H9 (cell line): ENCODE results near the gene ARHGAP26. TPM values are rescaled to one million over a fixed set of nuclear protein-coding genes. Genes with fewer than 3 reads are reported as not detected.

ENCODE experiments used
- DNase-seq: peaks from one replicate; pipeline ENCODE4 v3.0.0-alpha.2; 2017
- H2AFZ ChIP-seq: one replicate; pipeline ENCODE4 v1.6.1; 2013; ENCODE audit warnings: mild to moderate bottlenecking, low read length, control low read depth, moderate library complexity
- H2AK5ac ChIP-seq: 2 replicates; pipeline ENCODE4 v1.6.1; 2013; ENCODE audit warnings: low read length, control low read depth, mixed read lengths; ENCODE audit not compliant: insufficient read length
- H2BK120ac ChIP-seq: one replicate; pipeline ENCODE4 v1.6.1; 2013; ENCODE audit warnings: low read depth, mild to moderate bottlenecking, low read length, control low read depth, inconsistent platforms; ENCODE audit not compliant: poor library complexity, severe bottlenecking
- H2BK12ac ChIP-seq: 2 replicates; pipeline ENCODE4 v1.6.1; 2013; ENCODE audit warnings: low read length, control low read depth, mixed read lengths, low read depth; ENCODE audit not compliant: insufficient read length
- H2BK15ac ChIP-seq: 2 replicates; pipeline ENCODE4 v1.6.1; 2013; ENCODE audit warnings: low read depth, low read length, control low read depth
- H2BK20ac ChIP-seq: one replicate; pipeline ENCODE4 v1.6.1; 2013; ENCODE audit warnings: low read depth, mild to moderate bottlenecking, low read length, control low read depth, inconsistent platforms; ENCODE audit not compliant: poor library complexity, severe bottlenecking
- H2BK5ac ChIP-seq: 2 replicates; pipeline ENCODE4 v1.6.1; 2013; ENCODE audit warnings: low read length, control low read depth, mixed read lengths; ENCODE audit not compliant: insufficient read length
- H3K14ac ChIP-seq: 2 replicates; pipeline ENCODE4 v1.6.1; 2013; ENCODE audit warnings: low read length, control low read depth; ENCODE audit not compliant: insufficient read depth
- H3K18ac ChIP-seq: 2 replicates; pipeline ENCODE4 v1.6.1; 2013; ENCODE audit warnings: low read depth, mild to moderate bottlenecking, mixed read lengths, low read length, control low read depth; ENCODE audit not compliant: insufficient read length
- H3K23ac ChIP-seq: 2 replicates; pipeline ENCODE4 v1.6.1; 2013; ENCODE audit warnings: low read length, control low read depth, mixed read lengths, low read depth; ENCODE audit not compliant: insufficient read length
- H3K23me2 ChIP-seq: 2 replicates; pipeline ENCODE4 v1.6.1; 2013; ENCODE audit warnings: low read depth, mild to moderate bottlenecking, mixed read lengths, low read length, control low read depth; ENCODE audit not compliant: insufficient read length, poor library complexity, severe bottlenecking
- H3K27ac ChIP-seq: 2 replicates; pipeline ENCODE4 v1.5.1; 2013; ENCODE audit warnings: low read length, control low read depth, mixed read lengths, low read depth; ENCODE audit not compliant: insufficient read length
- H3K27me3 ChIP-seq: 2 replicates; pipeline ENCODE4 v1.6.1; 2013; ENCODE audit warnings: low read length, control low read depth, inconsistent platforms; ENCODE audit not compliant: insufficient read depth
- H3K4ac ChIP-seq: 2 replicates; pipeline ENCODE4 v1.6.1; 2013; ENCODE audit warnings: low read depth, mild to moderate bottlenecking, control low read depth, inconsistent platforms, low read length, moderate library complexity
- H3K4me1 ChIP-seq: 2 replicates; pipeline ENCODE4 v1.6.1; 2013; ENCODE audit warnings: low read length, control low read depth, inconsistent platforms; ENCODE audit not compliant: insufficient read depth
- H3K4me2 ChIP-seq: 2 replicates; pipeline ENCODE4 v1.6.1; 2013; ENCODE audit warnings: low read length, control low read depth, mixed read lengths; ENCODE audit not compliant: insufficient read length, insufficient read depth
- H3K56ac ChIP-seq: 2 replicates; pipeline ENCODE4 v1.6.1; 2013; ENCODE audit warnings: low read depth, mild to moderate bottlenecking, mixed read lengths, low read length, control low read depth; ENCODE audit not compliant: insufficient read length
- H3K79me1 ChIP-seq: 2 replicates; pipeline ENCODE4 v1.6.1; 2013; ENCODE audit warnings: low read depth, mild to moderate bottlenecking, moderate library complexity, low read length, control low read depth, inconsistent platforms; ENCODE audit not compliant: insufficient read depth, poor library complexity, severe bottlenecking
- H3K79me2 ChIP-seq: 2 replicates; pipeline ENCODE4 v1.6.1; 2013; ENCODE audit warnings: low read length, control low read depth, inconsistent platforms; ENCODE audit not compliant: insufficient read depth
- H3K9ac ChIP-seq: 2 replicates; pipeline ENCODE4 v1.6.1; 2013; ENCODE audit warnings: low read length, control low read depth, mixed read lengths; ENCODE audit not compliant: insufficient read length; ENCODE audit errors: extremely low read depth
- H3K9me3 ChIP-seq: one replicate; pipeline ENCODE4 v1.6.1; 2013; ENCODE audit warnings: low read depth, low read length, inconsistent platforms; ENCODE audit not compliant: control insufficient read depth
- H3T11ph ChIP-seq: one replicate; pipeline ENCODE4 v1.6.1; 2013; ENCODE audit warnings: mild to moderate bottlenecking, low read length, control low read depth, inconsistent platforms
- H4K20me1 ChIP-seq: one replicate; pipeline ENCODE4 v1.6.1; 2013; ENCODE audit not compliant: control insufficient read depth, insufficient read length, insufficient read depth
- H4K5ac ChIP-seq: 2 replicates; pipeline ENCODE4 v1.6.1; 2013; ENCODE audit warnings: low read depth, mild to moderate bottlenecking, mixed read lengths, low read length, control low read depth; ENCODE audit not compliant: insufficient read length
- H4K8ac ChIP-seq: replicated peaks from 2 replicates; pipeline ENCODE4 v1.6.1; 2013; ENCODE audit warnings: low read length, control low read depth, mixed read lengths, low read depth; ENCODE audit not compliant: insufficient read length
- H4K91ac ChIP-seq: 2 replicates; pipeline ENCODE4 v1.6.1; 2013; ENCODE audit warnings: low read depth, mild to moderate bottlenecking, moderate library complexity, mixed read lengths, low read length, control low read depth; ENCODE audit not compliant: insufficient read length
- H3K27ac Mint-ChIP-seq, 3 experiments: 2 replicates in 2 of 3; 3 replicates in 1 of 3; pipeline ENCODE4 v1.8.0; 2020 to 2021; ENCODE audit warnings: mixed read lengths in 3 of 3, mild to moderate bottlenecking in 1 of 3, moderate library complexity in 1 of 3
- H3K27me3 Mint-ChIP-seq: 2 replicates; pipeline ENCODE4 v1.8.0; 2021; ENCODE audit warnings: low read depth, mild to moderate bottlenecking, moderate library complexity, mixed read lengths
- H3K36me3 Mint-ChIP-seq, 3 experiments: 2 replicates in 2 of 3; 3 replicates in 1 of 3; pipeline ENCODE4 v1.8.0; 2020 to 2021; ENCODE audit warnings: low read depth in 3 of 3, mixed read lengths in 3 of 3; ENCODE audit not compliant: insufficient read depth in 1 of 3
- H3K4me1 Mint-ChIP-seq, 2 experiments: 2 replicates each; pipeline ENCODE4 v1.8.0; 2020; ENCODE audit warnings: mixed read lengths in 2 of 2
- H3K4me3 Mint-ChIP-seq, 2 experiments: 2 replicates in 1 of 2; 3 replicates in 1 of 2; pipeline ENCODE4 v1.8.0; 2020 to 2021; ENCODE audit warnings: mild to moderate bottlenecking in 2 of 2, mixed read lengths in 2 of 2, moderate library complexity in 1 of 2
- H3K9me3 Mint-ChIP-seq, 2 experiments: 2 replicates in 1 of 2; 3 replicates in 1 of 2; pipeline ENCODE4 v1.8.0; 2020; ENCODE audit warnings: mild to moderate bottlenecking in 2 of 2, mixed read lengths in 2 of 2, moderate library complexity in 1 of 2
- WGBS: extraction: QIAGEN DNeasy Blood & Tissue Kit; methylation state at CpG from one replicate; pipeline ENCODE4 v1.1.7; 2013; ENCODE audit warnings: missing lambda C conversion rate, low lambda C conversion rate, mixed read lengths; ENCODE audit not compliant: insufficient read length; ENCODE audit errors: extremely low coverage; 5-methylcytosine and 5-hydroxymethylcytosine counted together
- total RNA-seq: library from RNA; stranded (reverse); gene quantifications from 2 replicates; pipeline ENCODE4 v1.2.1, GENCODE V29; 2021
- TF ChIP-seq, protein P1 (sequence below): fragments of 200-600 bp; sonication (generic); conservative IDR thresholded peaks from 3 replicates; pipeline ENCODE4 v1.8.0; 2021; ENCODE audit warnings: antibody characterized with exemption, mild to moderate bottlenecking

ARHGAP26 gene
- total RNA-seq, 1 experiment from 2014 or later = 13.8 TPM

DNA sequence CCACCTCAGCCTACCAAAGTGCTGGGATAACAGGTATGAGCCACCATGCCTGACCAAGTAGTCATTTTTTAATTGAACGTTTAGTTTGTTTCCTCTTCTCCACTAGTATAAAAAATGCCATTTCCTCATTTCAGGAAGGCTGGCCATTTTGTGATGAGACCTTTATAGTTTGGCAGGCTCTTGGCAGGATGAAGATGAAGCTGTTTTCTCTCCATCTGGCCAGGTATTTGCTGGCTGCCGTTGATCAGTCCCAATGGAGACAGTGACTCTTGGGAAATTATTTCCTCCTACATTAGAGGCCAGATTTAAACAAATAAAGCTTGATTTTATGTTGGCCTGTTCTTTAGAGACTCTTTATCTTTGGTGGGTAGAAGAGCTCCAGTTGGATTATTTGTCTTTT, 199.0 kb downstream of the ARHGAP26 start:
- no peak overlapping the region for H2BK20ac ChIP-seq
- H3K9me3 ChIP-seq = no peaks in the 10 kb centered on the region
- no peak overlapping the region for H3K4me3 Mint-ChIP-seq
- H3K79me1 ChIP-seq = no peaks in the 10 kb centered on the region
- H4K20me1 ChIP-seq = no peaks in the 10 kb centered on the region
- H2BK12ac ChIP-seq = no peak overlapping the region
- no peak overlapping the region for H4K5ac ChIP-seq
- peaks cover 0 to 4% of the 10 kb centered on the region in 2 experiments; a peak in 1 of 4 replicates for H3K4me1 Mint-ChIP-seq
- H3K36me3 Mint-ChIP-seq = no peaks in the 10 kb centered on the region
- no peak overlapping the region for H3K9ac ChIP-seq
- H3K27me3 ChIP-seq = no peaks in the 10 kb centered on the region
- no peak overlapping the region for H3T11ph ChIP-seq
- no peak overlapping the region for H2AFZ ChIP-seq
- no peak overlapping the region for H3K4ac ChIP-seq
- no peak overlapping the region for H2BK15ac ChIP-seq
- no peaks in the 10 kb centered on the region for H3K9me3 Mint-ChIP-seq
- H4K8ac ChIP-seq = no peak overlapping the region
- no CpG with 5 or more reads among the region's 2 CpGs for WGBS
- TF ChIP-seq, protein P1, sequence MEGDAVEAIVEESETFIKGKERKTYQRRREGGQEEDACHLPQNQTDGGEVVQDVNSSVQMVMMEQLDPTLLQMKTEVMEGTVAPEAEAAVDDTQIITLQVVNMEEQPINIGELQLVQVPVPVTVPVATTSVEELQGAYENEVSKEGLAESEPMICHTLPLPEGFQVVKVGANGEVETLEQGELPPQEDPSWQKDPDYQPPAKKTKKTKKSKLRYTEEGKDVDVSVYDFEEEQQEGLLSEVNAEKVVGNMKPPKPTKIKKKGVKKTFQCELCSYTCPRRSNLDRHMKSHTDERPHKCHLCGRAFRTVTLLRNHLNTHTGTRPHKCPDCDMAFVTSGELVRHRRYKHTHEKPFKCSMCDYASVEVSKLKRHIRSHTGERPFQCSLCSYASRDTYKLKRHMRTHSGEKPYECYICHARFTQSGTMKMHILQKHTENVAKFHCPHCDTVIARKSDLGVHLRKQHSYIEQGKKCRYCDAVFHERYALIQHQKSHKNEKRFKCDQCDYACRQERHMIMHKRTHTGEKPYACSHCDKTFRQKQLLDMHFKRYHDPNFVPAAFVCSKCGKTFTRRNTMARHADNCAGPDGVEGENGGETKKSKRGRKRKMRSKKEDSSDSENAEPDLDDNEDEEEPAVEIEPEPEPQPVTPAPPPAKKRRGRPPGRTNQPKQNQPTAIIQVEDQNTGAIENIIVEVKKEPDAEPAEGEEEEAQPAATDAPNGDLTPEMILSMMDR = no peak
- H3K56ac ChIP-seq = no peak overlapping the region
- H4K91ac ChIP-seq = no peak overlapping the region
- H2BK120ac ChIP-seq = no peak overlapping the region
- H3K79me2 ChIP-seq = no peaks in the 10 kb centered on the region
- no peak overlapping the region for H3K14ac ChIP-seq
- no peak overlapping the region for H3K18ac ChIP-seq
- no peaks in the 10 kb centered on the region for H3K27me3 Mint-ChIP-seq
- no peak overlapping the region for H3K4me2 ChIP-seq
- H3K23me2 ChIP-seq = no peaks in the 10 kb centered on the region
- no peak overlapping the region for H3K27ac ChIP-seq
- H2AK5ac ChIP-seq = no peak overlapping the region
- no peak overlapping the region for H3K23ac ChIP-seq
- DNase-seq = no peak
- no peak overlapping the region; a peak in 1 of 7 replicates for H3K27ac Mint-ChIP-seq
- H2BK5ac ChIP-seq = no peak overlapping the region
- no peaks in the 10 kb centered on the region; the same call in 1 of the 2 replicates for H3K4me1 ChIP-seq
